ENCODE data around the gene HSD17B8. TPM values are rescaled to one million over a fixed set of nuclear protein-coding genes. Genes with fewer than 3 reads are reported as not detected.

The HSD17B8 gene
- total RNA-seq (ENCODE audit: unreplicated experiment), result 6.5 TPM
- long read RNA-seq, partial matches to known transcripts, result 0 of 7 reads
- long read RNA-seq, other reads (novel, unspliced or antisense), result 3 of 7 reads

- H3K4me3 Mint-ChIP-seq (ENCODE audit: unreplicated experiment), result peak within 1 kb of the TSS; percentile 100
- no peak for TF ChIP-seq CTCF (IDR thresholded peaks at IDR 0.05; ENCODE audit: unreplicated experiment)
- peaks cover 18% of the 10 kb centered on the region for H3K27me3 Mint-ChIP-seq (ENCODE audit: unreplicated experiment)
- DNase-seq (ENCODE audit: low spot score), result peak; percentile 93
- H3K27ac Mint-ChIP-seq (ENCODE audit: unreplicated experiment), result peak within 1 kb of the TSS; percentile 70
- peaks cover 56% of the 10 kb centered on the region for H3K4me1 Mint-ChIP-seq (ENCODE audit: unreplicated experiment)
- H3K9me3 Mint-ChIP-seq (ENCODE audit: unreplicated experiment), result no peaks in the 10 kb centered on the region
- H3K36me3 Mint-ChIP-seq (ENCODE audit: low read depth, unreplicated experiment), result peaks cover 41% of the 10 kb centered on the region
Measured at GRCh38 chr6:33204415-33205190, at the start of gene HSD17B8. TSS of gene HSD17B8 (plus strand) at chr6:33204655. CDS start at chr6:33204669, 14 bp downstream.

GRCh38 chr6:33156561-33156960, 47.9 kb upstream of the HSD17B8 start:
- no peak overlapping the region for H3K4me3 Mint-ChIP-seq (ENCODE audit: unreplicated experiment)
- no peak for TF ChIP-seq CTCF (IDR thresholded peaks at IDR 0.05; ENCODE audit: unreplicated experiment)
- peaks cover 4% of the 10 kb centered on the region for H3K36me3 Mint-ChIP-seq (ENCODE audit: low read depth, unreplicated experiment)
- H3K4me1 Mint-ChIP-seq (ENCODE audit: unreplicated experiment), result peaks cover 6% of the 10 kb centered on the region
- H3K27ac Mint-ChIP-seq (ENCODE audit: unreplicated experiment), result no peak overlapping the region
- peaks cover 10% of the 10 kb centered on the region for H3K9me3 Mint-ChIP-seq (ENCODE audit: unreplicated experiment)
- peaks cover 7% of the 10 kb centered on the region for H3K27me3 Mint-ChIP-seq (ENCODE audit: unreplicated experiment)
- DNase-seq (ENCODE audit: low spot score), result no peak

GRCh38 chr6:33156964-33157363, 47.5 kb upstream of the HSD17B8 start:
- Mint-ChIP-seq H3K27ac (ENCODE audit: unreplicated experiment) (no peak overlapping the region), H3K36me3 (ENCODE audit: low read depth, unreplicated experiment) (peaks cover under 1% of the 10 kb centered on the region), H3K27me3 (ENCODE audit: unreplicated experiment) (peaks cover 7% of the 10 kb centered on the region), H3K4me3 (ENCODE audit: unreplicated experiment) (no peak overlapping the region), H3K4me1 (ENCODE audit: unreplicated experiment) (peaks cover 9% of the 10 kb centered on the region), H3K9me3 (ENCODE audit: unreplicated experiment) (peaks cover 7% of the 10 kb centered on the region)
- no peak for TF ChIP-seq CTCF (IDR thresholded peaks at IDR 0.05; ENCODE audit: unreplicated experiment)
- DNase-seq (ENCODE audit: low spot score), result no peak

- H3K27ac Mint-ChIP-seq (ENCODE audit: unreplicated experiment), result no peak overlapping the region
- H3K9me3 Mint-ChIP-seq (ENCODE audit: unreplicated experiment), result no peaks in the 10 kb centered on the region
- no peak overlapping the region for H3K4me3 Mint-ChIP-seq (ENCODE audit: unreplicated experiment)
- peaks cover 16% of the 10 kb centered on the region for H3K4me1 Mint-ChIP-seq (ENCODE audit: unreplicated experiment)
- no peak for TF ChIP-seq CTCF (IDR thresholded peaks at IDR 0.05; ENCODE audit: unreplicated experiment)
- no peaks in the 10 kb centered on the region for H3K36me3 Mint-ChIP-seq (ENCODE audit: low read depth, unreplicated experiment)
- DNase-seq (ENCODE audit: low spot score), result no peak
- peaks cover 7% of the 10 kb centered on the region for H3K27me3 Mint-ChIP-seq (ENCODE audit: unreplicated experiment)
Measured at GRCh38 chr6:33160096-33160495, 44.4 kb upstream of the HSD17B8 start.

- Mint-ChIP-seq H3K4me1 (ENCODE audit: unreplicated experiment) (peaks cover 16% of the 10 kb centered on the region), H3K27ac (ENCODE audit: unreplicated experiment) (no peak overlapping the region), H3K9me3 (ENCODE audit: unreplicated experiment) (no peaks in the 10 kb centered on the region), H3K4me3 (ENCODE audit: unreplicated experiment) (peak overlapping the region; percentile 80), H3K36me3 (ENCODE audit: low read depth, unreplicated experiment) (peaks cover under 1% of the 10 kb centered on the region), H3K27me3 (ENCODE audit: unreplicated experiment) (peaks cover 7% of the 10 kb centered on the region)
- no peak for TF ChIP-seq CTCF (IDR thresholded peaks at IDR 0.05; ENCODE audit: unreplicated experiment)
- no peak for DNase-seq (ENCODE audit: low spot score)
Measured at GRCh38 chr6:33160728-33161344, 43.6 kb upstream of the HSD17B8 start.
